CD4-positive, alpha-beta T cell (primary cell): ENCODE data around the gene ZDHHC20. TPM values are rescaled to one million over a fixed set of nuclear protein-coding genes. Genes with fewer than 3 reads are reported as not detected.

Source experiments
- ATAC-seq: fragments of 200-7000 bp; cut with Tn5 transposase; one replicate; pipeline ENCODE4 v1.10.0; 2022; ENCODE audit warnings: mild to moderate bottlenecking; ENCODE audit not compliant: poor library complexity
- CTCF ChIA-PET: fragments of 350-600 bp; sonication (Branson Sonifier 250); formaldehyde crosslinking; loops from one replicate; lab custom pipeline; 2021; ENCODE audit warnings: antibody characterized with exemption, inconsistent platforms; lab: Charles Lee
- POLR2A ChIA-PET: fragments of 350-600 bp; sonication (Branson Sonifier 250); formaldehyde crosslinking; loops from one replicate; lab custom pipeline; 2021; ENCODE audit warnings: antibody characterized with exemption, inconsistent platforms; lab: Charles Lee
- DNase-seq, 14 experiments: peaks; one replicate each; pipeline ENCODE4 v3.0.0-alpha.2; 2013 to 2020; ENCODE audit warnings: mixed read lengths in 2 of 14
- H3K27ac ChIP-seq, 2 donors: one replicate each; pipeline versions ENCODE4 v1.5.1 to v1.7.0; 2013; ENCODE audit warnings: low read length in 2 of 2, low read depth in 1 of 2, mild to moderate bottlenecking in 1 of 2
- H3K27me3 ChIP-seq, 2 experiments: 1 replicate in 1 of 2; 2 replicates in 1 of 2; pipeline versions ENCODE4 v1.6.1 to v1.7.0; 2013; ENCODE audit warnings: low read length in 2 of 2, control low read depth in 1 of 2, mild to moderate bottlenecking in 1 of 2, moderate library complexity in 1 of 2; ENCODE audit not compliant: insufficient read depth in 2 of 2, control insufficient read depth in 1 of 2
- H3K36me3 ChIP-seq: one replicate; pipeline ENCODE4 v1.6.1; 2013; ENCODE audit warnings: low read length, control low read depth; ENCODE audit not compliant: insufficient read depth
- H3K4me1 ChIP-seq: one replicate; pipeline ENCODE4 v1.6.1; 2013; ENCODE audit warnings: low read length, control low read depth; ENCODE audit not compliant: insufficient read depth
- H3K4me3 ChIP-seq: one replicate; pipeline ENCODE4 v1.5.1; 2013; ENCODE audit warnings: mild to moderate bottlenecking, low read length, moderate library complexity
- H3K9me3 ChIP-seq, 2 experiments: 1 replicate in 1 of 2; 2 replicates in 1 of 2; pipeline versions ENCODE4 v1.6.1 to v1.7.0; 2013; ENCODE audit warnings: low read length in 2 of 2, mild to moderate bottlenecking in 2 of 2, control low read depth in 1 of 2, moderate library complexity in 1 of 2; ENCODE audit not compliant: control insufficient read depth in 1 of 2, insufficient read depth in 1 of 2
- H3K27ac Mint-ChIP-seq: one replicate; pipeline ENCODE4 v1.8.0; 2020; ENCODE audit warnings: mixed read lengths
- H3K27me3 Mint-ChIP-seq: one replicate; pipeline ENCODE4 v1.8.0; 2021; ENCODE audit warnings: mixed read lengths
- H3K36me3 Mint-ChIP-seq: one replicate; pipeline ENCODE4 v1.8.0; 2021; ENCODE audit warnings: low read depth, mixed read lengths
- H3K4me1 Mint-ChIP-seq: one replicate; pipeline ENCODE4 v1.8.0; 2021; ENCODE audit warnings: low read depth, mixed read lengths
- H3K4me3 Mint-ChIP-seq: one replicate; pipeline ENCODE4 v1.8.0; 2020; ENCODE audit warnings: mild to moderate bottlenecking, mixed read lengths
- H3K9me3 Mint-ChIP-seq: one replicate; pipeline ENCODE4 v1.8.0; 2020; ENCODE audit warnings: mixed read lengths
- intact Hi-C, 2 experiments: fragments of 100-400 bp; cut with DNase I in 1 of 2; cut with micrococcal nuclease in 1 of 2; formaldehyde crosslinking; loops; one replicate each; pipeline versions ENCODE4 v1.15.1 to v1.9.0; 2023 to 2025; cut with DNase I, micrococcal nuclease
- total RNA-seq, 174 experiments: library from RNA in 2 of 174; stranded (reverse) in 2 of 174; gene quantifications; one replicate each; pipeline ENCODE4 v1.2.3 and lab custom pipeline; 2021 to 2026
- TF ChIP-seq, protein P1 (sequence below): fragments of 200-600 bp; IDR thresholded peaks from one replicate; pipeline ENCODE4 v1.8.0; 2022; ENCODE audit warnings: antibody characterized with exemption, mild to moderate bottlenecking

Gene ZDHHC20
- total RNA-seq, 2 experiments from 2014 or later: 62.8 to 65.1 TPM

DNA sequence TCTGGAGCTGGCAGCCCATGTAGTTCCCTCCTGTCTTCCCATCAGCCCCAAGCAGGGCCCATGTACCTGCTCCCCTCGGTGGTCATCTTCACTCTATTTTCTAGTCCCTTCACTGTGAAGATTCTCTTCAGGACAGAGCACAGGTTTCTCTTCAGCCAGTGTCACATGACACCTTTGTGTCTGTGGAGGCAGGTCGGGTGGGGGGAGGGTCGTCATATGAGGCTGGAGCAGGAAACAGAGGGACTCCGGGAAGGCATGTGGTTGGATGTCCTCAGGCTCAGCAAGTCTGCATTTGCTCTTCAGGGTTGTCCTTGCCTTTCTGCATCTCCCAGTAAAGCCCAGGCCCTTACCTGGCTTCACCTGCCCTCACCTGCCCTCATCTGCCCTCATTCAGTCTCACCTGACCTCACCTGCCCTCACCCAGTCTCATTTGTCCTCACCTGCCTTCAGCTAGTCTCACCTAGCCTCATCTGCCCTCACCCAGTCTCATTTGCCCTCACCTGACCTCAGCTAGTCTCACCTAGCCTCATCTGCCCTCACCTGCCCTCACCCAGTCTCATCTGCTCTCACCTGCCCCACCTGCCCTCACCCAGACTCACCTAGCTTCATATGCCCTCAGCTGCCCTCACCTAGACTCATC lies 120.3 kb downstream of the ZDHHC20 start:
- Histone ChIP-seq H3K27ac (no peak overlapping the region), H3K4me3 (no peak overlapping the region), H3K4me1 (peaks cover 15% of the 10 kb centered on the region), H3K27me3 (no peaks in the 10 kb centered on the region), H3K9me3 (peaks cover 0 to 5% of the 10 kb centered on the region in 2 experiments), H3K36me3 (no peaks in the 10 kb centered on the region)
- POLR2A ChIA-PET: no interaction called here
- intact Hi-C loops: no loop called here
- TF ChIP-seq, protein P1, sequence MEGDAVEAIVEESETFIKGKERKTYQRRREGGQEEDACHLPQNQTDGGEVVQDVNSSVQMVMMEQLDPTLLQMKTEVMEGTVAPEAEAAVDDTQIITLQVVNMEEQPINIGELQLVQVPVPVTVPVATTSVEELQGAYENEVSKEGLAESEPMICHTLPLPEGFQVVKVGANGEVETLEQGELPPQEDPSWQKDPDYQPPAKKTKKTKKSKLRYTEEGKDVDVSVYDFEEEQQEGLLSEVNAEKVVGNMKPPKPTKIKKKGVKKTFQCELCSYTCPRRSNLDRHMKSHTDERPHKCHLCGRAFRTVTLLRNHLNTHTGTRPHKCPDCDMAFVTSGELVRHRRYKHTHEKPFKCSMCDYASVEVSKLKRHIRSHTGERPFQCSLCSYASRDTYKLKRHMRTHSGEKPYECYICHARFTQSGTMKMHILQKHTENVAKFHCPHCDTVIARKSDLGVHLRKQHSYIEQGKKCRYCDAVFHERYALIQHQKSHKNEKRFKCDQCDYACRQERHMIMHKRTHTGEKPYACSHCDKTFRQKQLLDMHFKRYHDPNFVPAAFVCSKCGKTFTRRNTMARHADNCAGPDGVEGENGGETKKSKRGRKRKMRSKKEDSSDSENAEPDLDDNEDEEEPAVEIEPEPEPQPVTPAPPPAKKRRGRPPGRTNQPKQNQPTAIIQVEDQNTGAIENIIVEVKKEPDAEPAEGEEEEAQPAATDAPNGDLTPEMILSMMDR: no peak
- Mint-ChIP-seq H3K27me3 (no peaks in the 10 kb centered on the region), H3K27ac (no peak overlapping the region), H3K4me1 (peaks cover 10% of the 10 kb centered on the region), H3K9me3 (no peaks in the 10 kb centered on the region), H3K36me3 (no peaks in the 10 kb centered on the region), H3K4me3 (no peak overlapping the region)
- CTCF ChIA-PET: no interaction called here
- ATAC-seq (no peak), DNase-seq (no peak)

DNA sequence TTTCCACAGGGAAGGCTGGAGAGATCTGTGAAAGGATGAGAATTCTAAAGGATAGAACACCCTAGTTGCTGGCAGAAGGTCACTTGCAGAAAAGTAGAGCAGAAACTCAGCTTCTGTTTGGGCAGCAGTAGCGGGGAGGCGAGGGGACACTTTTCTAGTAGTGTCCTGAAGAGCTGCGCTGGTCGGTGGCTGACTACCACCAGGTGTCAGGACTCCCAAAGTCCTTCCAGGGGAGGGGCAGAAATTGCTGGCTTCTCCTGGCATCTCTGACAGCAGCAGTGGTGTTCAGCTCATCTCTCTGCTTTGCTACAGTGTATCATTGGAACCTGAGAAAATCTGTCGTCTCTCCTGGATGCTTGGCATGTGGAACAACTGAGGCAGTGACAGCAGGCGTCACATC lies 120.9 kb downstream of the ZDHHC20 start:
- TF ChIP-seq, protein P1: no peak
- ATAC-seq: no peak
- H3K27me3 ChIP-seq: no peaks in the 10 kb centered on the region
- no peaks in the 10 kb centered on the region for H3K9me3 Mint-ChIP-seq
- no peak overlapping the region for H3K4me3 Mint-ChIP-seq
- H3K36me3 Mint-ChIP-seq: no peaks in the 10 kb centered on the region
- H3K36me3 ChIP-seq: no peaks in the 10 kb centered on the region
- no peak overlapping the region for H3K27ac Mint-ChIP-seq
- intact Hi-C loops: no loop called here
- POLR2A ChIA-PET: no interaction called here
- peaks cover 4% of the 10 kb centered on the region for H3K4me1 Mint-ChIP-seq
- H3K4me3 ChIP-seq: no peak overlapping the region
- DNase-seq: no peak
- H3K27me3 Mint-ChIP-seq: no peaks in the 10 kb centered on the region
- H3K9me3 ChIP-seq: peaks cover 0 to 5% of the 10 kb centered on the region in 2 experiments
- no peak overlapping the region for H3K27ac ChIP-seq
- H3K4me1 ChIP-seq: peaks cover 8% of the 10 kb centered on the region
- CTCF ChIA-PET: no interaction called here

DNA sequence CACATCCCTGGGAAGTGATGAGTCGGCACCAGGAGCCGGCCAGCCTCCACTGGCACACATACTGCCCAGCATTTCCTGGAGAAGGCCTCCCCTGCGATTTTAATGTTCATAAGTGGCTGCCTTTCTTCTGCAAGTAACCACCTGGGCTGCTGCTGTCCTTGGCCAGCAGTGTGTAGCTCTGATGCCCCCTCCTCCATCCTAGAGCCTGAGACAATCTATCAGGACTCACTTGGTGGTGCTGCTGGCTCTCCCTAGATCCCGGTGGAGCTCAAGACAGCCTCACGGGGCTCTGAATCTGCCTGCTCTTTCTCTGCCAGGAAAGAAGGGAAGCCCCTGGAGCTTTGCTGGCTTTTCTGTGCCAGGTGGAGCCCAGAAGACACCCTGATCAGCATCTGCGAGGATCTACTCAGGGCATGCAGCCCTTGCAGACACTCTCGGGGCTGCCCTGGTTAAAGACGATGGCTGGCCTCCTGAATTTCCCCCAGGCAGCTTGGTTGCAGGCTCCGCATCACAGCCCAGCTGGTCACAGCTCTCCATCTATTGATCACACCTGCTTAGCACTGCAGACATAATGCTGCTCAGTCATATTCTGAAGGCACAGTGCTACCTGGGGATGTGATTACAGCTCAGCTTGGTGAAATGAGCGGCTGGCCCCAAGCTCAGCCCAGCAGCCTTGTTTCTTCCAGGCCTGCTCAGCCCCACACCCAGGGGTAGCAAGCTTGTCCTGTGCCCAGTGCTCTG lies 122.3 kb downstream of the ZDHHC20 start:
- CTCF ChIA-PET: no interaction called here
- TF ChIP-seq, protein P1: no peak
- no peaks in the 10 kb centered on the region for H3K36me3 Mint-ChIP-seq
- Histone ChIP-seq H3K36me3 (no peaks in the 10 kb centered on the region), H3K9me3 (peaks cover 0 to 5% of the 10 kb centered on the region in 2 experiments), H3K4me1 (no peaks in the 10 kb centered on the region), H3K27me3 (no peaks in the 10 kb centered on the region), H3K27ac (no peak overlapping the region), H3K4me3 (no peak overlapping the region)
- intact Hi-C loops: no loop called here
- POLR2A ChIA-PET: no interaction called here
- H3K9me3 Mint-ChIP-seq: no peaks in the 10 kb centered on the region
- H3K27ac Mint-ChIP-seq: no peak overlapping the region
- H3K27me3 Mint-ChIP-seq: no peaks in the 10 kb centered on the region
- DNase-seq (no peak), ATAC-seq (no peak)
- no peak overlapping the region for H3K4me3 Mint-ChIP-seq
- H3K4me1 Mint-ChIP-seq: no peaks in the 10 kb centered on the region
